Thoracic aorta (tissue), 2 donors: ENCODE results near the gene BMP5. TPM values are rescaled to one million over a fixed set of nuclear protein-coding genes. Genes with fewer than 3 reads are reported as not detected.

Source experiments
- ATAC-seq: fragments of 150-250 bp; one replicate; pipeline ENCODE4 v1.8.0; 2017; ENCODE audit warnings: low read depth; ENCODE audit not compliant: insufficient number of reproducible peaks, low FRiP score
- DNase-seq: peaks from one replicate; pipeline ENCODE4 v3.0.0-alpha.2; 2020; ENCODE audit warnings: low spot score
- H3K27ac ChIP-seq, 2 donors: fragments of 200-600 bp; sonication (generic); 1 replicate in 1 of 2; 2 replicates in 1 of 2; pipeline ENCODE4 v1.5.1; 2016; ENCODE audit warnings: mild to moderate bottlenecking in 2 of 2, moderate library complexity in 2 of 2
- H3K27me3 ChIP-seq: fragments of 200-600 bp; sonication (generic); replicated peaks from 2 replicates; pipeline ENCODE4 v1.6.0; 2016; ENCODE audit warnings: mild to moderate bottlenecking; ENCODE audit not compliant: insufficient read depth
- H3K36me3 ChIP-seq: fragments of 200-600 bp; sonication (generic); one replicate; pipeline ENCODE4 v1.5.1; 2016
- H3K4me1 ChIP-seq, 2 donors: fragments of 200-600 bp; sonication (generic); 1 replicate in 1 of 2; 2 replicates in 1 of 2; pipeline versions ENCODE4 v1.5.1 to v1.6.0; 2016; ENCODE audit warnings: low read depth in 2 of 2, mild to moderate bottlenecking in 1 of 2; ENCODE audit not compliant: control insufficient read depth in 1 of 2
- H3K4me3 ChIP-seq: fragments of 200-600 bp; sonication (generic); 2 replicates; pipeline ENCODE4 v1.5.1; 2016; ENCODE audit warnings: mild to moderate bottlenecking
- H3K9me3 ChIP-seq: fragments of 200-600 bp; sonication (generic); 2 replicates; pipeline ENCODE4 v1.5.1; 2016
- total RNA-seq, 2 donors: library from RNA; depleted of rRNA; stranded (reverse); fragments of >200 nt; gene quantifications; one replicate each; pipeline versions ENCODE4 v1.1.0 to v1.2.3, GENCODE V29; 2016
- TF ChIP-seq, protein P1 (sequence below): fragments of 200-600 bp; sonication (generic); IDR thresholded peaks from one replicate; pipeline ENCODE4 v1.5.1; 2019; ENCODE audit warnings: antibody characterized with exemption

BMP5 gene
- total RNA-seq, 2 donors from 2014 or later = not detected

DNA sequence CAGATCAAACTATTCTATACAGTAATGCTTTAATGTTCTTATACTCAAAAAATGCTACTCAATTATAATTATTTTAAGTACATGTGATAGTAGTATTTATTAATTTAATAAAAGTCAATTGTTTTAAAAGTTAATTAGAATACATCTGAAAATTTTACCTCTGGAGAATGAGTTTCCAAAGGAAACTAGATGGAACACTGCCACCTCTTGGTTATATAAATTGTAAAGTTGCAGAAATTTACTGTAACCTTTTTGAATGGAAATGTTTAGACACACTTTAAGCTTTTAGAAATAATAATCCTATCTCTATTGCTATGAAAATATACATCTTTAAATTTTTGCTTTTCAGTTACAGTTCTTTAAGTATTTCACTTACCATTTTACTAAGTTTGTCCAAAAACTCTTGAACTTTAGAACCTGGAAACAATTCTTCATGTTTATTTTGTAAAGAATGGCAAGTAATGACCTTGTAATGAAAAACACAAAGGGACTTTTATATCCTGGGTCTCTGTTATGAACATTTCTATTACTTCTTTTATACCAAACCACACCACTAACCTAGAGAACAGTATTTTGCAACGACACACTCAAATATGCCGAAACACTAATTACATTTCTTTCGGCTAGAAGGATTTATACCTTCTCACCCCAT, 10.9 kb upstream of the BMP5 start:
- Histone ChIP-seq H3K27ac (no peak overlapping the region), H3K4me1 (peaks cover 0 to 8% of the 10 kb centered on the region in 2 donors), H3K4me3 (no peak overlapping the region), H3K27me3 (no peaks in the 10 kb centered on the region), H3K9me3 (no peaks in the 10 kb centered on the region), H3K36me3 (no peaks in the 10 kb centered on the region)
- ATAC-seq = no peak
- DNase-seq = no peak
- TF ChIP-seq, protein P1, sequence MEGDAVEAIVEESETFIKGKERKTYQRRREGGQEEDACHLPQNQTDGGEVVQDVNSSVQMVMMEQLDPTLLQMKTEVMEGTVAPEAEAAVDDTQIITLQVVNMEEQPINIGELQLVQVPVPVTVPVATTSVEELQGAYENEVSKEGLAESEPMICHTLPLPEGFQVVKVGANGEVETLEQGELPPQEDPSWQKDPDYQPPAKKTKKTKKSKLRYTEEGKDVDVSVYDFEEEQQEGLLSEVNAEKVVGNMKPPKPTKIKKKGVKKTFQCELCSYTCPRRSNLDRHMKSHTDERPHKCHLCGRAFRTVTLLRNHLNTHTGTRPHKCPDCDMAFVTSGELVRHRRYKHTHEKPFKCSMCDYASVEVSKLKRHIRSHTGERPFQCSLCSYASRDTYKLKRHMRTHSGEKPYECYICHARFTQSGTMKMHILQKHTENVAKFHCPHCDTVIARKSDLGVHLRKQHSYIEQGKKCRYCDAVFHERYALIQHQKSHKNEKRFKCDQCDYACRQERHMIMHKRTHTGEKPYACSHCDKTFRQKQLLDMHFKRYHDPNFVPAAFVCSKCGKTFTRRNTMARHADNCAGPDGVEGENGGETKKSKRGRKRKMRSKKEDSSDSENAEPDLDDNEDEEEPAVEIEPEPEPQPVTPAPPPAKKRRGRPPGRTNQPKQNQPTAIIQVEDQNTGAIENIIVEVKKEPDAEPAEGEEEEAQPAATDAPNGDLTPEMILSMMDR = no peak

DNA sequence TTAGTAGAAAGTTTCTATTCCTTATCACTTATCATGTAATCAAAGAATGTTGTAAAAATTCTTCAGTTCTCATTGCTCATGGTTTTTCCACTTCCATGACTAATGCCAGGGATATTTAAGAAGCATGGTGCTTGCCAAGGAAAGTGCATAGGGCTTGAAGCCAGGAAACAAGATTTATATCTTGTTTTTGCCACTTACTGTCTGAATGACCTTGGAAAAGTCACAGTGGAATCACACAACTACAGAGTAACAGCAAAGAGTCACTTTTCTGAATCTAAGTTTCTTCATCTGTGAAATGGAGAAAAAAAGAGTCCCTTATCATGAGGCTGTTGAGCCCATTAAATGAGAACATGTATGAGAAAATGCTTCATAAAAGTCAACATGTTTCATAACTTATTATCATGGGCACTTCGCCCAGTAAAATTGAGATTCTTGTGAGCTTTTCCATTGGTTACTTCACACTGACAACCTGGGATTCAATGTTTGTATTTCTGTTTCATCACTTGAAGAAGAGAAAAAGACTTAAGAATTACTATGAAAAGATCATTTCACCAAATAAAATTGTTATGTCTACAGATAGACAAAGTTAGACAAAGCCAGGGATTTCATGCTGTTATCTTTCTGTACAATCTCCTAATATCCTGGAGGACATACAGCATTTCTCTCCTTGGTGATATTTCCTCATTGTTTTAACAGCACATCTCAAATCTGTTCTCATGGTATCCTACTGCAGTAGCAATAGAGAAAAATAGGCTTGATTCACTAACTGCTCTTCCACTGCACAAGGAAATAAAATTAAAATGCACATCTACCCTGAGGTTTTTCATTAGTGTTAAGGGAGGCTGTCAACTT, 7.6 kb upstream of the BMP5 start:
- Histone ChIP-seq H3K27ac (no peak overlapping the region), H3K27me3 (no peaks in the 10 kb centered on the region), H3K4me3 (no peak overlapping the region), H3K9me3 (no peaks in the 10 kb centered on the region), H3K4me1 (peaks cover 0 to 8% of the 10 kb centered on the region in 2 donors), H3K36me3 (no peaks in the 10 kb centered on the region)
- ATAC-seq (no peak), DNase-seq (no peak)
- TF ChIP-seq, protein P1 = no peak

DNA sequence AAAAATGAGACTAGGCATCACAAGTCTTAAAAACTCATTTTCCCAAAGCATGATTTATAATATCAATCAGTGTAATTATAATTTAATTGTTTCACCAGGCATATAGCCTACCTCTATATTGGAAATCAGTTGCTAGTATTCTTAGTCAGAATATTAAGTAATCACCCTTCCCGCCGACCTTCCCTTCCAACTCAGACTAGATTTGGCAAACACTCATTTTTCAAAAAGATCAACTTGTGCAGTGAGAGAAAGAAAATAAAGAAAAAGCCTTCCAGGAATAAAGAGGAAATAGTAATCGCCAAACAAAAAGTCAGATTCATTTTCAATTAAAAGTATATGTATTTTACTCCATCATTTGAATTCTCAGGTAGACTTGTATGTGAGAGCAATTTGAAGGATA, 1.9 kb upstream of the BMP5 start:
- DNase-seq = no peak
- Histone ChIP-seq H3K27me3 (no peaks in the 10 kb centered on the region), H3K27ac (no peak overlapping the region), H3K36me3 (no peaks in the 10 kb centered on the region), H3K9me3 (no peaks in the 10 kb centered on the region), H3K4me3 (no peak overlapping the region), H3K4me1 (peaks cover 0 to 2% of the 10 kb centered on the region in 2 donors)
- TF ChIP-seq, protein P1 = no peak
- no peak for ATAC-seq

DNA sequence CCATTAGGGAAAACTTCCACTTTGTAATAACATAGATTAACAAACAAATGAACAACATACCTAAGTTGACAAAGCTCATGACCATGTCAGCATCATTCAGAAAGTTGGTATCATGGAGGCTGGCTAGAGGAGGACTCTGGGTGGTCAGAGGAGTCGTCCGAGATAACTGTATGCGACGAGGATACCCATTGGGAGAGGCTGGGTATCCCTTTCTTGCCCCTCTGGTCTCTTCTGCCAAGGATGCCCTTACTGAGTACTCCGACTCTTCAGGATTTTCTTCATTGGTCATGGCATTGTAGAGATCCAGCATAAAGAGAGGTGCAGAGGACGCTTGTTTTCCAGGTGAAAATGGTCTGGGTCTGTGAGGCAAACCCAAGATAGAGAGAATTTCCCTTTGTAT, 1.1 kb downstream of the BMP5 start:
- ATAC-seq (no peak), DNase-seq (no peak)
- Histone ChIP-seq H3K4me3 (no peak overlapping the region), H3K36me3 (no peaks in the 10 kb centered on the region), H3K27me3 (no peaks in the 10 kb centered on the region), H3K27ac (no peak overlapping the region), H3K4me1 (no peaks in the 10 kb centered on the region), H3K9me3 (no peaks in the 10 kb centered on the region)
- TF ChIP-seq, protein P1 = no peak

DNA sequence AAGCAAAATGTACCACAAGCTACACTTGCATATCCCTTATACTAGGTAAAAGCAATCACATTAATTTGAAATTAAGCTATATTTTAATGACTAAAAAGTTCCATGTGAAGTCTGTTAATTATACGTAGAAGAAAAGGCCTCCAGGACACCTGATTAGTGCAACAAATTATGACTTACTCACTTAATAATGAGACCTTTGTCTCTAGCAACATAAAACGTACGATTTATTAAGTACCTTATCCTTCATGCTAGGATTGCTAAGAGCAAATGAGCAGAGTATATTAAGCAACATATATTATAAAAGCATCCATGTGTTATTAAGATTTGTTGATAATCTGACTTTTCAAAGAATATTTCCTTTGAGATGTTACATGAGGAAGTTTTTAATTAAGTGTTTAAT, 2.5 kb downstream of the BMP5 start:
- DNase-seq (no peak), ATAC-seq (no peak)
- Histone ChIP-seq H3K4me3 (no peak overlapping the region), H3K9me3 (no peaks in the 10 kb centered on the region), H3K27ac (no peak overlapping the region), H3K4me1 (no peaks in the 10 kb centered on the region), H3K36me3 (no peaks in the 10 kb centered on the region), H3K27me3 (no peaks in the 10 kb centered on the region)
- TF ChIP-seq, protein P1 = no peak
